ENCODE data around the gene PPP1R13L.
A peak's percentile ranks its signal among the peaks of the same experiment; 100 is the strongest.

The PPP1R13L gene

GRCh38 chr19:45349430-45349941, 55.4 kb downstream of the PPP1R13L start:
- TF ChIP-seq MZF1 (tag by site-specific recombination; IDR thresholded peaks at IDR 0.05; ENCODE audit: borderline replicate concordance) (no peak), GLIS2 (tag by site-specific recombination; IDR thresholded peaks at IDR 0.05) (0 out of 2 replicates have a peak, but pooled peaks have one; percentile 26)
- ChIA-PET POLR2A (interaction anchor here (0.9 kb wide), 1 partner anchor 53 kb away, joined by 4 read pairs; no protein-coding TSS in a partner anchor), CTCF (interaction anchor here (0.7 kb wide), 1 partner anchor 99 kb away, joined by 3 read pairs; no protein-coding TSS in a partner anchor)
- Histone ChIP-seq H3K9me3 (ENCODE audit: control insufficient read depth, insufficient read depth, low read depth, low read length) (no peaks in the 10 kb centered on the region), H3K4me3 (ENCODE audit: low read depth, low read length) (no peak overlapping the region), H3K27ac (ENCODE audit: extremely low read depth, low read depth, low read length) (no peak overlapping the region), H3K36me3 (ENCODE audit: control insufficient read depth in 2 of 2, insufficient read depth in 1 of 2, low read length in 2 of 2) (peaks cover 9 to 68% of the 10 kb centered on the region in 2 experiments), H3K4me1 (ENCODE audit: control insufficient read depth, insufficient read depth, low read length) (no peaks in the 10 kb centered on the region)

GRCh38 chr19:45349126-45349415, 55.8 kb downstream of the PPP1R13L start:
- no peaks in the 10 kb centered on the region for H3K4me1 ChIP-seq (ENCODE audit: control insufficient read depth, insufficient read depth, low read length)
- POLR2A ChIA-PET, result no interaction called here
- no peak overlapping the region for H3K27ac ChIP-seq (ENCODE audit: extremely low read depth, low read depth, low read length)
- H3K36me3 ChIP-seq (ENCODE audit: control insufficient read depth in 2 of 2, insufficient read depth in 1 of 2, low read length in 2 of 2), result peaks cover 9 to 64% of the 10 kb centered on the region in 2 experiments
- no peaks in the 10 kb centered on the region for H3K9me3 ChIP-seq (ENCODE audit: control insufficient read depth, insufficient read depth, low read depth, low read length)
- no peak overlapping the region for H3K4me3 ChIP-seq (ENCODE audit: low read depth, low read length)
- no peak for TF ChIP-seq ZSCAN4 (tag by site-specific recombination; IDR thresholded peaks at IDR 0.05)
- peak; percentile 96 for TF ChIP-seq BCL11B (tag by site-specific recombination; IDR thresholded peaks at IDR 0.05; ENCODE audit: low read depth)
- 0 out of 2 replicates have a peak, but pooled peaks have one; percentile 37 for TF ChIP-seq ZBTB7A (tag by site-specific recombination; IDR thresholded peaks at IDR 0.05; ENCODE audit: low read depth)
- TF ChIP-seq ZNF157 (tag by site-specific recombination; IDR thresholded peaks at IDR 0.05), result no peak
- peak; percentile 4; the same call in 1 of the 2 replicates for TF ChIP-seq ZXDB (tag by site-specific recombination; IDR thresholded peaks at IDR 0.05)
- TF ChIP-seq BCL11A (tag by site-specific recombination; IDR thresholded peaks at IDR 0.05; ENCODE audit: low read depth), result peak; percentile 94
- CTCF ChIA-PET, result no interaction called here

GRCh38 chr19:45348367-45349125, 56.3 kb downstream of the PPP1R13L start:
- H3K27ac ChIP-seq (ENCODE audit: extremely low read depth, low read depth, low read length), result no peak overlapping the region
- POLR2A ChIA-PET, result no interaction called here
- no peak for TF ChIP-seq TSHZ1 (tag by site-specific recombination; IDR thresholded peaks at IDR 0.05; ENCODE audit: borderline replicate concordance)
- TF ChIP-seq ZNF692 (tag by site-specific recombination; IDR thresholded peaks at IDR 0.05), result peak; percentile 88
- TF ChIP-seq WT1 (tag by site-specific recombination; IDR thresholded peaks at IDR 0.05), result no peak
- no peak for TF ChIP-seq ZNF776 (tag by site-specific recombination; IDR thresholded peaks at IDR 0.05; ENCODE audit: borderline replicate concordance)
- TF ChIP-seq TRIM28 (IDR thresholded peaks at IDR 0.05; ENCODE audit: borderline replicate concordance, low read length), result no peak
- no peak for TF ChIP-seq ZNF514 (tag by site-specific recombination; IDR thresholded peaks at IDR 0.05)
- TF ChIP-seq ZFP69B (tag by site-specific recombination; IDR thresholded peaks at IDR 0.05), result peak; percentile 59; the same call in 1 of the 2 replicates
- no peak for TF ChIP-seq ZNF701 (tag by site-specific recombination; IDR thresholded peaks at IDR 0.05)
- no peak for TF ChIP-seq ZNF221 (tag by site-specific recombination; IDR thresholded peaks at IDR 0.05; ENCODE audit: borderline replicate concordance)
- TF ChIP-seq ZNF555 (tag by site-specific recombination; conservative IDR thresholded peaks at IDR 0.05), result no peak
- TF ChIP-seq KLF16 (tag by site-specific recombination; IDR thresholded peaks at IDR 0.05), result no peak
- no peak for TF ChIP-seq ZNF280D (tag by site-specific recombination; IDR thresholded peaks at IDR 0.05)
- peak; percentile 52; the same call in 1 of the 2 replicates for TF ChIP-seq ZXDB (tag by site-specific recombination; IDR thresholded peaks at IDR 0.05)

More at GRCh38 chr19:45348367-45349125, 56.3 kb downstream of the PPP1R13L start:
- Histone ChIP-seq H3K9me3 (ENCODE audit: control insufficient read depth, insufficient read depth, low read depth, low read length) (no peaks in the 10 kb centered on the region), H3K4me3 (ENCODE audit: low read depth, low read length) (no peak overlapping the region), H3K36me3 (ENCODE audit: control insufficient read depth in 2 of 2, insufficient read depth in 1 of 2, low read length in 2 of 2) (peaks cover 9 to 59% of the 10 kb centered on the region in 2 experiments), H3K4me1 (ENCODE audit: control insufficient read depth, insufficient read depth, low read length) (no peaks in the 10 kb centered on the region)
- CTCF ChIA-PET, result no interaction called here

Data from HEK293 (cell line).